ENCODE data around the gene GPR108. TPM values are rescaled to one million over a fixed set of nuclear protein-coding genes. Genes with fewer than 3 reads are reported as not detected.
A peak's percentile ranks its signal among the peaks of the same experiment; 100 is the strongest.

Gene GPR108
- total and polyA plus RNA-seq, 2 of the 13 experiments (the other 11 are each of a cell fraction or from before 2014, with no cell fraction given), result 36.4 to 63.0 TPM

GRCh38 chr19:6744381-6745301 lies 7.3 kb upstream of the GPR108 start:
- Histone ChIP-seq H3K36me3 (replicated peaks in 1 of 2; ENCODE audit: control insufficient read depth in 1 of 2, insufficient read depth in 2 of 2, low read length in 2 of 2) (peaks cover 13 to 53% of the 10 kb centered on the region in 2 experiments; a peak in 4 of 5 replicates), H3K79me2 (ENCODE audit: insufficient read depth, low read length) (peaks cover 18% of the 10 kb centered on the region), H2AFZ (ENCODE audit: low read length) (no peak overlapping the region), H3K27ac (ENCODE audit: extremely low read length, insufficient read depth, low read length) (peak overlapping the region; percentile 26), H4K20me1 (ENCODE audit: insufficient read depth, low read length) (peaks cover 16% of the 10 kb centered on the region), H3K27me3 (ENCODE audit: control insufficient read depth in 1 of 2, insufficient read depth in 2 of 2, low read length in 2 of 2) (no peaks in the 10 kb centered on the region), H3K4me3 (replicated peaks in 1 of 3; ENCODE audit: insufficient read depth in 1 of 3, low read depth in 2 of 3, low read length in 3 of 3) (no peak overlapping the region), H3K9me3 (ENCODE audit: low read length) (no peaks in the 10 kb centered on the region), H3K4me2 (ENCODE audit: low read depth, low read length) (peak overlapping the region; percentile 39; the same call in 1 of the 2 replicates), H3K9ac (ENCODE audit: insufficient read depth, low read depth, low read length) (no peak overlapping the region), H3K4me1 (ENCODE audit: insufficient read depth, low read length) (peaks cover 55% of the 10 kb centered on the region)
- FAIRE-seq (no peak), ATAC-seq (peak; percentile 14; the same call in 2 of the 3 replicates), DNase-seq (ENCODE audit: low spot score) (no peak)
- BruUV-seq (replicated peaks), result no TSS peak
- ChIA-PET CTCF (ENCODE audit: low intra/inter-chr PET ratio, low total read pairs) (no interaction called here), POLR2A (interaction anchor here (0.9 to 1.8 kb wide), 3 partner anchors 8 to 24 kb away, joined by 3 to 15 read pairs (median 3); partner anchors contain the start of gene C3)
- WGBS (ENCODE audit: low lambda C conversion rate), result 80% methylated on average over 17 of the region's 41 CpGs
- intact Hi-C loops (cut with micrococcal nuclease; ENCODE audit: unreplicated experiment) (no loop called here), in situ Hi-C loops (cut with HindIII; ENCODE audit: extremely low pct_ligation_motif_present, low pct_unique_long_range_greater_than_20kb) (no loop called here)
- TF ChIP-seq PCBP1 (IDR thresholded peaks at IDR 0.05; ENCODE audit: borderline replicate concordance, low read depth, low read length) (0 out of 2 replicates have a peak, but pooled peaks have one; percentile 18), XRCC5 (optimal IDR thresholded peaks at IDR 0.05; ENCODE audit: low read length) (peak; percentile 13), RBFOX2 (IDR thresholded peaks at IDR 0.05; ENCODE audit: low read depth, low read length) (peak; percentile 37; the same call in 1 of the 2 replicates), PATZ1 (CRISPR knock-in tag; IDR thresholded peaks at IDR 0.05) (peak; percentile 33; the same call in 1 of the 2 replicates), HNRNPL (IDR thresholded peaks at IDR 0.05; ENCODE audit: low read depth, low read length) (peak; percentile 68; the same call in 1 of the 2 replicates), NR2F2 (IDR thresholded peaks at IDR 0.05; ENCODE audit: borderline replicate concordance, low read depth) (no peak), ZNF724P (CRISPR knock-in tag; IDR thresholded peaks at IDR 0.05; ENCODE audit: borderline replicate concordance) (no peak), AGO2 (optimal IDR thresholded peaks at IDR 0.05; ENCODE audit: low read depth, low read length) (peak; percentile 80), FOSL2 (CRISPR knock-in tag; IDR thresholded peaks at IDR 0.05) (peak; percentile 72)
- TF ChIP-seq, protein P1, sequence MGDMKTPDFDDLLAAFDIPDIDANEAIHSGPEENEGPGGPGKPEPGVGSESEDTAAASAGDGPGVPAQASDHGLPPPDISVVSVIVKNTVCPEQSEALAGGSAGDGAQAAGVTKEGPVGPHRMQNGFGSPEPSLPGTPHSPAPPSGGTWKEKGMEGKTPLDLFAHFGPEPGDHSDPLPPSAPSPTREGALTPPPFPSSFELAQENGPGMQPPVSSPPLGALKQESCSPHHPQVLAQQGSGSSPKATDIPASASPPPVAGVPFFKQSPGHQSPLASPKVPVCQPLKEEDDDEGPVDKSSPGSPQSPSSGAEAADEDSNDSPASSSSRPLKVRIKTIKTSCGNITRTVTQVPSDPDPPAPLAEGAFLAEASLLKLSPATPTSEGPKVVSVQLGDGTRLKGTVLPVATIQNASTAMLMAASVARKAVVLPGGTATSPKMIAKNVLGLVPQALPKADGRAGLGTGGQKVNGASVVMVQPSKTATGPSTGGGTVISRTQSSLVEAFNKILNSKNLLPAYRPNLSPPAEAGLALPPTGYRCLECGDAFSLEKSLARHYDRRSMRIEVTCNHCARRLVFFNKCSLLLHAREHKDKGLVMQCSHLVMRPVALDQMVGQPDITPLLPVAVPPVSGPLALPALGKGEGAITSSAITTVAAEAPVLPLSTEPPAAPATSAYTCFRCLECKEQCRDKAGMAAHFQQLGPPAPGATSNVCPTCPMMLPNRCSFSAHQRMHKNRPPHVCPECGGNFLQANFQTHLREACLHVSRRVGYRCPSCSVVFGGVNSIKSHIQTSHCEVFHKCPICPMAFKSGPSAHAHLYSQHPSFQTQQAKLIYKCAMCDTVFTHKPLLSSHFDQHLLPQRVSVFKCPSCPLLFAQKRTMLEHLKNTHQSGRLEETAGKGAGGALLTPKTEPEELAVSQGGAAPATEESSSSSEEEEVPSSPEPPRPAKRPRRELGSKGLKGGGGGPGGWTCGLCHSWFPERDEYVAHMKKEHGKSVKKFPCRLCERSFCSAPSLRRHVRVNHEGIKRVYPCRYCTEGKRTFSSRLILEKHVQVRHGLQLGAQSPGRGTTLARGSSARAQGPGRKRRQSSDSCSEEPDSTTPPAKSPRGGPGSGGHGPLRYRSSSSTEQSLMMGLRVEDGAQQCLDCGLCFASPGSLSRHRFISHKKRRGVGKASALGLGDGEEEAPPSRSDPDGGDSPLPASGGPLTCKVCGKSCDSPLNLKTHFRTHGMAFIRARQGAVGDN (CRISPR knock-in tag; IDR thresholded peaks at IDR 0.05), result peak; percentile 50
- TF ChIP-seq, protein P2, sequence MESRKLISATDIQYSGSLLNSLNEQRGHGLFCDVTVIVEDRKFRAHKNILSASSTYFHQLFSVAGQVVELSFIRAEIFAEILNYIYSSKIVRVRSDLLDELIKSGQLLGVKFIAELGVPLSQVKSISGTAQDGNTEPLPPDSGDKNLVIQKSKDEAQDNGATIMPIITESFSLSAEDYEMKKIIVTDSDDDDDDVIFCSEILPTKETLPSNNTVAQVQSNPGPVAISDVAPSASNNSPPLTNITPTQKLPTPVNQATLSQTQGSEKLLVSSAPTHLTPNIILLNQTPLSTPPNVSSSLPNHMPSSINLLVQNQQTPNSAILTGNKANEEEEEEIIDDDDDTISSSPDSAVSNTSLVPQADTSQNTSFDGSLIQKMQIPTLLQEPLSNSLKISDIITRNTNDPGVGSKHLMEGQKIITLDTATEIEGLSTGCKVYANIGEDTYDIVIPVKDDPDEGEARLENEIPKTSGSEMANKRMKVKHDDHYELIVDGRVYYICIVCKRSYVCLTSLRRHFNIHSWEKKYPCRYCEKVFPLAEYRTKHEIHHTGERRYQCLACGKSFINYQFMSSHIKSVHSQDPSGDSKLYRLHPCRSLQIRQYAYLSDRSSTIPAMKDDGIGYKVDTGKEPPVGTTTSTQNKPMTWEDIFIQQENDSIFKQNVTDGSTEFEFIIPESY (CRISPR knock-in tag; IDR thresholded peaks at IDR 0.05), result peak; percentile 75; the same call in 1 of the 2 replicates
